Middle frontal gyrus (tissue), 1 donor: ENCODE data around the gene TSPAN4.

Source experiments
- DNase-seq: peaks from one replicate; pipeline ENCODE4 v3.0.0-alpha.2; 2015; ENCODE audit warnings: low spot score; ENCODE audit errors: extremely low spot score

The TSPAN4 gene

DNA sequence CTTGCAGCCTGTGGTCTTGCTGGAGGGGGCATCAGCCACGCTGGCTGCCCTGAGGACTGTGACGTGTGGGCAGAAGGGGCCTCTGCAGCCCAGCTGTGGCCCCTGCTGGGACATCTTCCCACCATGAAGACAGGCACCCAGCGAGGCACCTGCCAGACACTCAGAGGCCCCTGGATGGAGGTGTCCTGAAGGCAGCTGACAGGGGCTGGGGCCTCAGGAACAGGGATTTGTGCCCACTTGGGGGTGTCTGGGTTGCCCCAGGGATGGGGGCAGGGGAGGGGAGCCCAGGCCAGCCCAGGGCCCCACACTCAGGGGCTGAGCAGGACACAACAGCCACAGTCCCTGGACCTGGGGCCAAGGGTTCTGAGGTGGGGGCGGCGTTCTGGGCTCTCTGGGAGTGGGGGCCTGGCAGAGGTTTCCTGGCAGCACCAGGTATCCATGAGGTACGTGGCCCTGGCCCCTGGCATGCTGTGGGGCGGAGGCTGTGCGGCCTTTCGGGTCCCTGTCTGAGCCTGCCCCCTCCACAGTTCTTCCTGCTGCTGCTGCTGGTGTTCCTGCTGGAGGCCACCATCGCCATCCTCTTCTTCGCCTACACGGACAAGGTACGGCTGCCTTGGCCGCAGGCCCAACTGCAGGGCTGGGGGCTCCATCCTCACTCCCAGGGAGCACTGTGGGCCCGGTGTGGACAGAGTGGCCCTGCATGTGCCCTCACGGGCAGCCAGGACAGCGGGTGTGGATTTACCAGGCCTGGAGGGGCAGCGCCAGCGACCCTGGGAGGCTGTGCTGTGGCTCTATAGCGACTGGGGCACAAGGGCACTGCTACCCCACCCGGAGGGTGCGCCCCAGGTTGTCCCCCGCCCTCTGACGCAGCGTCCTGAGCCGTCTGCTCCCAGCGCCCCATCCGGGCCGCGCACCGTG is 21.5 kb downstream of the TSPAN4 start:
- no peak for DNase-seq

- DNase-seq, result no peak
Measured at GRCh38 chr11:864898-865297, 22.2 kb downstream of the TSPAN4 start.

GRCh38 chr11:865462-866430 is 23.1 kb downstream of the TSPAN4 start:
- no peak for DNase-seq

- DNase-seq, result no peak
Measured at GRCh38 chr11:866481-866880, 23.8 kb downstream of the TSPAN4 start.

DNA sequence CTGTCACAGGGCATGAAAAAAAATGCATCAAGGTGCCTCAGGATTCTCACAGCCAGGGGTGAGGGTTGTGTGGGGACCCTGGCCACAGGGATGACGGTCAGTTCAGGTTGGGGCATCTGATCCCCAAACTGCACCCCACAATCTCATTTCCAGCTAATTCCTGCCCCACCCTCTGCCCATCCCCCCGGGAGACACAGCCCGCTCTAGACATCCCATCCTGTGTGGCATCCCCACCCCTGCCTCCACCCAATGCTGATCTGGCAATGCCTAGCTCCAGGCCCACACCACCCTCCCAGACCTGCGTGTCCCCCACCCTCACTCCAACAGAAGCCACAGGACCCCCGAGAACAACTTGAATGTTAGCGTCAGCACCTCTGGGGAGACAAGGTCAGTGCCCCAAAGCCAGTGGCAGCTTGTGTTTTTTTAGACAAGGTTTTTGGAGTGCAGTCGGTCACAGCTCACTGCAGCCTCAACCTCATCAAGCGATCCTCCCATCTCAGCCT is 25.3 kb downstream of the TSPAN4 start:
- no peak for DNase-seq

DNA sequence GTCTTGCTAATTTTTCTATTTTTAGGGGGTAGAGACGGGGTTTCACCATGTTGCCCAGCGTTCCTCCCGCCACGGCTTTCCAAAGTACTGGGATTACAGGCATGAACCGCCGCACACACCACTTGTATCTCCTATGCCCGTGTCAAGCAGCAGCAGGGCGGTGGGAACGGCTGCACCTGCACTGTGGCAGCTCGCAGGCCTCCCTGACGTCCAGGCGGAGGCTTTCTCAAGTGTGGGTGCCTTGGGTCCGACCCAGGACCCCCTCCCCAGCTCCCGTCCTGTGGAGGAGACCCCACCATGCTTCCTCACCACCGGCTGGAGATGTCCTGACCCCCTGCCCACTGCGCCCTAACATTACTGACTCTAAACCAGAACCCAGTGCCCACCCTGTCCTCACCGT is 25.7 kb downstream of the TSPAN4 start:
- DNase-seq, result no peak

- DNase-seq, result no peak
Measured at GRCh38 chr11:868802-869201, 26.1 kb downstream of the TSPAN4 start.

DNA sequence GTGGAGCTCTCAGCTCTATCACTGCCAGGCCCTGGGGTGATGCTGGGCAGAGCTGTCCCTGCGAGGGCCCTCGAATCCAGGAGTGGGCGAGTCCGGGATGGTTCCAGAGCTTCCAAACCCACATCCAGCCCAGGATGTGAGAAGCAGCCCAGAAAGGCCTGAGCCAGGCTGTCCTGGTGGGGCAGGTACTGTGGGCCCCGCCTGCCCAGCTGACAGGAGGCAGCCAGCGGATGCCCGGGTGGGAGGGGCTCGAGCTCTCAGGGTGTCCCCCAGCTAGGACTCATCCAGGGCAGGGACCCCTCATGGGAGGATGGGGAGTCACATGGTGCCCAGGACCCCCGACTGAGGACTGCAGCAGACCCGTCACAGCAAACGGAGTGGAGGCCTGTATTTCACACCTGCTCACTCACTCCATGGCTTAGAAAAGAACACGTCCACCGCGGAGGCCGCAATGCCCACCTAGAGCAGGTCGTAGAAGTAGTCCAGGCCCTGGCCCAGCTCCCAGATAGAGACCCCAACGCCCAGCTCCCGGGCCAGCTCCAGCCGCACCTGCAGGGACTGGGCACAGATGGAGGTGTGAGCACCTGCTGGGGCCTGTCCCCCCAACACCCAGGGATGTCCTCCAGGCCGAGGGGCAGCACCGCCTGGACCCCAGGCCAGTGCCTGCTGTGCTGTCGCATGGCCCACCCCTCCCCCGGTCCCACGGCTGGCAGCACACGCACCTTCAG is 26.9 kb downstream of the TSPAN4 start:
- DNase-seq, result no peak

- DNase-seq, result no peak
Measured at GRCh38 chr11:870127-870413, 27.4 kb downstream of the TSPAN4 start.

DNA sequence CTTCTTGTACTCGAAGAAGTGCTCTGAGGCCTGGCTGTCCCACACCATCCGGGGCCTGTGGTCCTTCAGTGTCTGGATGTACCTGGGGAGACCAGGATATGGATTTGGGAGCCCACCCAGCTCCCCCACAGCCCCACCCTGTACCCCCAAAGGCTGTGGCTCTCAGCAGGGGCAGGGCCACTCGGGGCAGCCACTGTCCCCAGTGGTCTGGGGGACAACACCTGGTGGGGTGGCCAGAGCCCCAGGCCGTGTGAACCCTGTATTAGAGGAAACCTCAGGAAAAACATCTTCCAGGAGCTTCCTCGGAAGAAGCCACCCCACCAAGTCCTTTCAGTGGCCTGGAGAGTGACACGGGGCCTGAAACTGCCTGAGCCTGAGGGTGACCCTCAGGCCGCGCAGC is 27.8 kb downstream of the TSPAN4 start:
- no peak for DNase-seq

DNA sequence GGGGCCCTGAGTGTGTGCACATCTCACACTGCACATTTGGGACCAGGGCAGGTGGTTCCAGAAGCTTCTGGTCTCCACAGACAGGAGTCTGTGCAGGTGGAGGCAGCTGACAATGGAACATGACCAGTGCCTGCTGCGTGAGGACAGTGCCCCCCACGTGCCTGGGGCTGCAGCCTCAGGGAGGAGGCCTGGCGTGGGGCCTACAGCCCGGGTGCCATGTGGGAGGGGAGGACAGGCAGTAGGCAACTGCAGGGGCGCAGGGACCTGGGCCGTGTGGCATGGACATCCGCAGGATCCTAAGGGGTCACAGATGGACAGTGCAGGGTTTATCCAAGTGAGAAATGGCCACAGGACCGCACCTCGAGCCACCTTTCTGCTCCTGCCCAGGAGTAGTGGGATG is 28.8 kb downstream of the TSPAN4 start:
- no peak for DNase-seq

GRCh38 chr11:872799-873198 is 30.1 kb downstream of the TSPAN4 start:
- no peak for DNase-seq

DNA sequence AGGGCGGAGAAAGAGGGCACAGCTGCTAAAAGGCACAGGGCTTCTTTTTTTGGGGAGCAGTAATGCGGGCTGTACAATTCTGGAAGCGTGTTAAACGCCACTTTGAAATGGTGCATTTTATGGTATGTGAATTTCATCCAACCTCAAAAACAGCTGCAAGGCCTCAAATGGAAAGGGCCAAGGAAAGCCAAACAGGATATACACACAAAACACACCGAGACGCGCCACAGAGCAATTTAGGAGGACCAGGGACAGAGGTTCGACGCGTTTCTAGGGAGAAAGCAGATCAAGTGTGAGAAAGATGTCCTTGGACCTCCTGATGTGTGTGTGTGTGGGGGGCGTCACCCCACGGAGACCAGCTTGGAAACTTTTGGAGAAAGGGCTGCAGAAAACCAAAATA is 31.1 kb downstream of the TSPAN4 start:
- DNase-seq, result no peak

- no peak for DNase-seq
Measured at GRCh38 chr11:875203-875602, 32.6 kb downstream of the TSPAN4 start.

GRCh38 chr11:875769-876301 is 33.2 kb downstream of the TSPAN4 start:
- DNase-seq, result no peak

- no peak for DNase-seq
Measured at GRCh38 chr11:876545-876944, 33.9 kb downstream of the TSPAN4 start.

- no peak for DNase-seq
Measured at GRCh38 chr11:877565-877964, 34.9 kb downstream of the TSPAN4 start.

GRCh38 chr11:880447-880846 is 37.8 kb downstream of the TSPAN4 start:
- no peak for DNase-seq

DNA sequence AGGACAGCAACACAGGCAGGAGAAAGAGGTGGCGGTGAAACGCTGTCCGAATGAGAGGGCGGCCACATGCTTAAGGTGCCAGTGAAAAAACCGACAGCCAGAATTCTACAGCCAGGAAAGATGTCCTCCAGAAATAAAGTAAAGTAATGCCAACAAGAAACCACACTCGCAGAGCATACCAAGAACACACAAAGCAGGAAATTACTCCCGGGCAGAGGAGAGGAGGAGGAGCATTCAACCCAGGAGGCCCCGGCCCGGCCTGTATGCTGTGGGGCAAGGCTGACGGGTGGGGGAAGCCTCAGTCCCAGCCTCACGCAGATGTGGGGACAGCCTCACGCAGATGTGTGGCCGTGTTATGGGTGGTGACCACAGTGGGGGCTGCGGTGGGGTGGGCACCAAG is 39.9 kb downstream of the TSPAN4 start:
- DNase-seq, result no peak

GRCh38 chr11:883527-883926 is 40.9 kb downstream of the TSPAN4 start:
- DNase-seq, result no peak

DNA sequence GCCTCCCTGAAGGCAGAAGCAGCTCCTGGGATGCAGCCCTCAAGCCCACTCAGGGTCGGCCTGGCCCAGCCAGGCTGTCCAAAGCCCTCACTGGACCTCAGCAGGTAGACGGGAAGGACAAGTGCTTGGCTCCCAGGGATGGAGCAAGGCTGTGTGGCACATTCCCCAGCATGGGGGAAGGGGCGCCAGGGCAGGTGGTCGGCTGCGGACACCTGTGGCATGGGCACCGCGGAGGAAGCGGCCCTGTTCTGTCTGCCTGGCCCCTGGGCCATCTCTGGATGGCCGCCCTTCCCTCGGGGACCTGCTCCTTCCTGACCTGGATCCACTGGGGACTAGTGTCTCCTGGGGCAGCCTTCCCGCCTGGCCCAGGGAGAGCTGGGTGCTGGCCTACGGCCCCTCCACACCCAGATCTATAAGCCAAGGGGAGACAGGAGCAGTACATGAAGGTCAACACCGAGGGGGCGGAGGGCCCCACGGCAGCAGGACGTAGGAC is 42.0 kb downstream of the TSPAN4 start:
- DNase-seq, result no peak
